ENCODE results near the gene MMP11.

Gene MMP11

GRCh38 chr22:23781511-23782183 lies 9.0 kb downstream of the MMP11 start:
- DNase-seq, result no peak

GRCh38 chr22:23782252-23782651 lies 9.6 kb downstream of the MMP11 start:
- DNase-seq, result no peak

GRCh38 chr22:23782703-23783102 lies 10.1 kb downstream of the MMP11 start:
- no peak for DNase-seq

GRCh38 chr22:23783265-23784150 lies 10.9 kb downstream of the MMP11 start:
- no peak for DNase-seq

- no peak for DNase-seq
These were observed 11.6 kb downstream of the MMP11 start for GRCh38 chr22:23784215-23784732.

- no peak for DNase-seq
These were observed 13.6 kb downstream of the MMP11 start for GRCh38 chr22:23786261-23786710.

- peak; percentile 92 for DNase-seq
These were observed 14.3 kb downstream of the MMP11 start, which contains the start of gene SMARCB1 for GRCh38 chr22:23786752-23787599. Gene SMARCB1 (plus strand): TSS chr22:23786966. CDS start chr22:23787170, 204 bp downstream.

GRCh38 chr22:23787600-23787896 lies 14.9 kb downstream of the MMP11 start:
- no peak for DNase-seq

GRCh38 chr22:23787910-23788309 lies 15.3 kb downstream of the MMP11 start:
- DNase-seq, result no peak

GRCh38 chr22:23789121-23789520 lies 16.5 kb downstream of the MMP11 start:
- no peak for DNase-seq

GRCh38 chr22:23789638-23790037 lies 17.0 kb downstream of the MMP11 start:
- no peak for DNase-seq

- peak; percentile 72 for DNase-seq
These were observed 18.4 kb downstream of the MMP11 start for GRCh38 chr22:23790819-23791737.

- DNase-seq, result peak; percentile 36
These were observed 19.3 kb downstream of the MMP11 start for GRCh38 chr22:23791738-23792645.

GRCh38 chr22:23793326-23793725 lies 20.7 kb downstream of the MMP11 start:
- DNase-seq, result no peak

GRCh38 chr22:23796461-23796860 lies 23.8 kb downstream of the MMP11 start:
- peak; percentile 63 for DNase-seq

GRCh38 chr22:23800297-23801237 lies 27.9 kb downstream of the MMP11 start:
- no peak for DNase-seq

- no peak for DNase-seq
These were observed 28.7 kb downstream of the MMP11 start for GRCh38 chr22:23801238-23801821.

- no peak for DNase-seq
These were observed 29.3 kb downstream of the MMP11 start for GRCh38 chr22:23801886-23802377.

All from left hindlimb (tissue), 1 donor.